Activated CD8-positive, alpha-beta T cell treated with anti-CD3 and anti-CD28 coated beads for 36 hours (primary cell): ENCODE data around the gene TMEM132D. TPM values are rescaled to one million over a fixed set of nuclear protein-coding genes. Genes with fewer than 3 reads are reported as not detected.

Experiments used
- ATAC-seq: fragments of 200-7000 bp; cut with Tn5 transposase; one replicate; pipeline ENCODE4 v1.10.0; 2021; ENCODE audit warnings: mild to moderate bottlenecking, moderate library complexity
- CTCF ChIA-PET: fragments of 350-600 bp; sonication (Branson Sonifier 250); formaldehyde crosslinking; loops from one replicate; lab custom pipeline; 2021; ENCODE audit warnings: antibody characterized with exemption; lab: Charles Lee
- POLR2A ChIA-PET: fragments of 350-600 bp; sonication (Branson Sonifier 250); formaldehyde crosslinking; loops from one replicate; lab custom pipeline; 2021; ENCODE audit warnings: antibody characterized with exemption; lab: Charles Lee
- DNase-seq: peaks from one replicate; pipeline ENCODE4 v3.0.0-alpha.2; 2020
- H3K27ac Mint-ChIP-seq: one replicate; pipeline ENCODE4 v1.8.0; 2021; ENCODE audit warnings: mild to moderate bottlenecking, mixed read lengths
- H3K27me3 Mint-ChIP-seq: one replicate; pipeline ENCODE4 v1.8.0; 2021; ENCODE audit warnings: mixed read lengths
- H3K36me3 Mint-ChIP-seq: one replicate; pipeline ENCODE4 v1.8.0; 2021; ENCODE audit warnings: low read depth, mixed read lengths
- H3K4me1 Mint-ChIP-seq: one replicate; pipeline ENCODE4 v1.8.0; 2021; ENCODE audit warnings: low read depth, mixed read lengths
- H3K4me3 Mint-ChIP-seq: one replicate; pipeline ENCODE4 v1.8.0; 2021; ENCODE audit warnings: mild to moderate bottlenecking, moderate library complexity, mixed read lengths
- H3K9me3 Mint-ChIP-seq: one replicate; pipeline ENCODE4 v1.8.0; 2021; ENCODE audit warnings: mixed read lengths
- CTCF ChIP-seq: fragments of 200-600 bp; IDR thresholded peaks from one replicate; pipeline ENCODE4 v1.8.0; 2022; ENCODE audit warnings: antibody characterized with exemption, mild to moderate bottlenecking
- intact Hi-C: fragments of 100-400 bp; cut with micrococcal nuclease; formaldehyde crosslinking; loops from one replicate; pipeline ENCODE4 v1.10.0; 2022
- total RNA-seq, 2 experiments: library from RNA; stranded (reverse); gene quantifications; one replicate each; pipeline ENCODE4 v1.2.3, GENCODE V29; 2021

Gene TMEM132D
- total RNA-seq, 2 experiments from 2014 or later = not detected

- intact Hi-C loops = no loop called here
- Mint-ChIP-seq H3K4me3 (no peak overlapping the region), H3K27ac (no peak overlapping the region), H3K9me3 (peaks cover 6% of the 10 kb centered on the region), H3K27me3 (peaks cover 1% of the 10 kb centered on the region), H3K36me3 (no peaks in the 10 kb centered on the region), H3K4me1 (no peaks in the 10 kb centered on the region)
- ChIA-PET POLR2A (interaction anchor here (0.7 kb wide), 1 partner anchor 724 kb away, joined by 3 read pairs; no protein-coding TSS in a partner anchor), CTCF (interaction anchor here (1.4 kb wide), 1 partner anchor 707 kb away, joined by 3 read pairs; no protein-coding TSS in a partner anchor)
- ATAC-seq = no peak
- TF ChIP-seq CTCF = no peak
- DNase-seq = no peak
Measured at GRCh38 chr12:129203456-129203855, 700.4 kb downstream of the TMEM132D start.

- peaks cover 1% of the 10 kb centered on the region for H3K27me3 Mint-ChIP-seq
- no peak for TF ChIP-seq CTCF
- POLR2A ChIA-PET = no interaction called here
- no peaks in the 10 kb centered on the region for H3K4me1 Mint-ChIP-seq
- H3K4me3 Mint-ChIP-seq = no peak overlapping the region
- H3K27ac Mint-ChIP-seq = no peak overlapping the region
- ATAC-seq = no peak
- no peaks in the 10 kb centered on the region for H3K36me3 Mint-ChIP-seq
- CTCF ChIA-PET = interaction anchor here (1.4 kb wide), 1 partner anchor 709 kb away, joined by 3 read pairs; no protein-coding TSS in a partner anchor
- DNase-seq = no peak
- peaks cover 6% of the 10 kb centered on the region for H3K9me3 Mint-ChIP-seq
- intact Hi-C loops = no loop called here
Measured at GRCh38 chr12:129202109-129202814, 701.6 kb downstream of the TMEM132D start.

- no peaks in the 10 kb centered on the region for H3K36me3 Mint-ChIP-seq
- TF ChIP-seq CTCF = no peak
- no peaks in the 10 kb centered on the region for H3K4me1 Mint-ChIP-seq
- no peak overlapping the region for H3K27ac Mint-ChIP-seq
- no peak for DNase-seq
- ATAC-seq = no peak
- ChIA-PET CTCF (no interaction called here), POLR2A (no interaction called here)
- no peak overlapping the region for H3K4me3 Mint-ChIP-seq
- peaks cover 6% of the 10 kb centered on the region for H3K9me3 Mint-ChIP-seq
- H3K27me3 Mint-ChIP-seq = peaks cover 1% of the 10 kb centered on the region
- intact Hi-C loops = no loop called here
Measured at GRCh38 chr12:129201029-129201428, 702.8 kb downstream of the TMEM132D start.

GRCh38 chr12:129200576-129200975, 703.2 kb downstream of the TMEM132D start:
- ChIA-PET CTCF (no interaction called here), POLR2A (no interaction called here)
- Mint-ChIP-seq H3K27me3 (peaks cover 1% of the 10 kb centered on the region), H3K27ac (no peak overlapping the region), H3K9me3 (peaks cover 6% of the 10 kb centered on the region), H3K4me3 (no peak overlapping the region), H3K4me1 (no peaks in the 10 kb centered on the region), H3K36me3 (no peaks in the 10 kb centered on the region)
- intact Hi-C loops = no loop called here
- DNase-seq (no peak), ATAC-seq (no peak)
- TF ChIP-seq CTCF = no peak

GRCh38 chr12:129196927-129197326, 706.9 kb downstream of the TMEM132D start:
- TF ChIP-seq CTCF = no peak
- no peaks in the 10 kb centered on the region for H3K4me1 Mint-ChIP-seq
- peaks cover 15% of the 10 kb centered on the region for H3K9me3 Mint-ChIP-seq
- ChIA-PET CTCF (no interaction called here), POLR2A (no interaction called here)
- H3K36me3 Mint-ChIP-seq = no peaks in the 10 kb centered on the region
- ATAC-seq (no peak), DNase-seq (no peak)
- H3K27me3 Mint-ChIP-seq = no peaks in the 10 kb centered on the region
- no peak overlapping the region for H3K4me3 Mint-ChIP-seq
- no peak overlapping the region for H3K27ac Mint-ChIP-seq
- intact Hi-C loops = no loop called here
